CD4-positive, alpha-beta memory T cell (primary cell): ENCODE measurements around the gene ABCC9. TPM values are rescaled to one million over a fixed set of nuclear protein-coding genes. Genes with fewer than 3 reads are reported as not detected.
"Not testable (repeated sequence)": the region's sequence is repeated elsewhere in the genome, so short reads cannot be mapped to it uniquely, and the experiment has no call there.

Source experiments
- CTCF ChIA-PET: fragments of 350-600 bp; sonication (Branson Sonifier 250); formaldehyde crosslinking; loops from one replicate; lab custom pipeline; 2021; ENCODE audit warnings: inconsistent platforms; ENCODE audit not compliant: partially characterized antibody; lab: Charles Lee
- POLR2A ChIA-PET: fragments of 350-600 bp; sonication (Branson Sonifier 250); formaldehyde crosslinking; loops from one replicate; lab custom pipeline; 2021; ENCODE audit not compliant: partially characterized antibody; lab: Charles Lee
- DNase-seq, 5 donors: peaks; one replicate each; pipeline versions ENCODE4 v3.0.0 to v3.0.0-alpha.2; 2020 to 2022; ENCODE audit warnings: mixed read lengths in 1 of 5
- H3K27ac ChIP-seq: one replicate; pipeline ENCODE4 v1.7.0; 2013; ENCODE audit warnings: low read depth, low read length
- H3K27me3 ChIP-seq: 2 replicates; pipeline ENCODE4 v1.7.0; 2013; ENCODE audit warnings: mild to moderate bottlenecking, low read length, moderate library complexity; ENCODE audit not compliant: insufficient read depth
- H3K36me3 ChIP-seq: 2 replicates; pipeline ENCODE4 v1.7.0; 2013; ENCODE audit warnings: mild to moderate bottlenecking, low read length, moderate library complexity; ENCODE audit not compliant: insufficient read depth
- H3K4me1 ChIP-seq: 2 replicates; pipeline ENCODE4 v1.7.0; 2013; ENCODE audit warnings: mild to moderate bottlenecking, low read length, moderate library complexity; ENCODE audit not compliant: insufficient read depth
- H3K4me3 ChIP-seq, 2 donors: one replicate each; pipeline ENCODE4 v1.7.0; 2013; ENCODE audit warnings: low read length in 2 of 2, mild to moderate bottlenecking in 1 of 2
- H3K9me3 ChIP-seq, 2 donors: one replicate each; pipeline ENCODE4 v1.7.0; 2013; ENCODE audit warnings: low read length in 2 of 2, control low read depth in 1 of 2; ENCODE audit not compliant: control insufficient read depth in 1 of 2
- H3K27ac Mint-ChIP-seq, 7 donors: one replicate each; pipeline ENCODE4 v1.8.0; 2020 to 2021; ENCODE audit warnings: mixed read lengths in 7 of 7, mild to moderate bottlenecking in 6 of 7, inconsistent platforms in 3 of 7, moderate library complexity in 3 of 7
- H3K27me3 Mint-ChIP-seq, 2 donors: one replicate each; pipeline ENCODE4 v1.8.0; 2020 to 2021; ENCODE audit warnings: mixed read lengths in 2 of 2
- H3K36me3 Mint-ChIP-seq, 2 donors: one replicate each; pipeline ENCODE4 v1.8.0; 2020 to 2021; ENCODE audit warnings: mixed read lengths in 2 of 2, inconsistent platforms in 1 of 2, mild to moderate bottlenecking in 1 of 2
- H3K4me1 Mint-ChIP-seq, 4 donors: one replicate each; pipeline ENCODE4 v1.8.0; 2020 to 2021; ENCODE audit warnings: mixed read lengths in 4 of 4, mild to moderate bottlenecking in 1 of 4
- H3K4me3 Mint-ChIP-seq, 8 donors: one replicate each; pipeline ENCODE4 v1.8.0; 2020 to 2021; ENCODE audit warnings: mixed read lengths in 8 of 8, mild to moderate bottlenecking in 7 of 8, moderate library complexity in 6 of 8, inconsistent platforms in 3 of 8
- H3K9me3 Mint-ChIP-seq, 8 donors: one replicate each; pipeline ENCODE4 v1.8.0; 2020 to 2021; ENCODE audit warnings: mixed read lengths in 8 of 8, mild to moderate bottlenecking in 5 of 8, inconsistent platforms in 3 of 8, moderate library complexity in 1 of 8
- intact Hi-C: fragments of 100-400 bp; cut with micrococcal nuclease; formaldehyde crosslinking; loops from one replicate; pipeline ENCODE4 v1.15.1; 2023
- polyA plus RNA-seq, 2 donors: library from polyadenylated mRNA; unstranded; fragments of 300-500 nt; fragmentation: Illumina TruSeq; gene quantifications; one replicate each; pipeline ENCODE4 v1.2.3, GENCODE V29; 2021
- total RNA-seq, 2 experiments: library from RNA; stranded (reverse); gene quantifications; one replicate each; pipeline ENCODE4 v1.2.3, GENCODE V29; 2021

Gene ABCC9
- total and polyA plus RNA-seq, 4 experiments from 2014 or later, result not detected

- H3K9me3 Mint-ChIP-seq, result peaks cover 0 to 10% (median 0%) of the 10 kb centered on the region in 8 donors
- Histone ChIP-seq H3K4me1 (no peaks in the 10 kb centered on the region), H3K27ac (no peak overlapping the region), H3K27me3 (no peaks in the 10 kb centered on the region), H3K9me3 (no peaks in the 10 kb centered on the region), H3K36me3 (no peaks in the 10 kb centered on the region), H3K4me3 (no peak overlapping the region)
- DNase-seq, result no peak
- no peaks in the 10 kb centered on the region for H3K4me1 Mint-ChIP-seq
- no peak overlapping the region for H3K4me3 Mint-ChIP-seq
- ChIA-PET CTCF (no interaction called here), POLR2A (no interaction called here)
- H3K36me3 Mint-ChIP-seq, result no peaks in the 10 kb centered on the region
- peaks cover 6 to 16% of the 10 kb centered on the region in 2 donors for H3K27me3 Mint-ChIP-seq
- intact Hi-C loops, result no loop called here
- H3K27ac Mint-ChIP-seq, result no peak overlapping the region
Measured at GRCh38 chr12:21797539-21797938, 143.7 kb downstream of the ABCC9 start.

DNA sequence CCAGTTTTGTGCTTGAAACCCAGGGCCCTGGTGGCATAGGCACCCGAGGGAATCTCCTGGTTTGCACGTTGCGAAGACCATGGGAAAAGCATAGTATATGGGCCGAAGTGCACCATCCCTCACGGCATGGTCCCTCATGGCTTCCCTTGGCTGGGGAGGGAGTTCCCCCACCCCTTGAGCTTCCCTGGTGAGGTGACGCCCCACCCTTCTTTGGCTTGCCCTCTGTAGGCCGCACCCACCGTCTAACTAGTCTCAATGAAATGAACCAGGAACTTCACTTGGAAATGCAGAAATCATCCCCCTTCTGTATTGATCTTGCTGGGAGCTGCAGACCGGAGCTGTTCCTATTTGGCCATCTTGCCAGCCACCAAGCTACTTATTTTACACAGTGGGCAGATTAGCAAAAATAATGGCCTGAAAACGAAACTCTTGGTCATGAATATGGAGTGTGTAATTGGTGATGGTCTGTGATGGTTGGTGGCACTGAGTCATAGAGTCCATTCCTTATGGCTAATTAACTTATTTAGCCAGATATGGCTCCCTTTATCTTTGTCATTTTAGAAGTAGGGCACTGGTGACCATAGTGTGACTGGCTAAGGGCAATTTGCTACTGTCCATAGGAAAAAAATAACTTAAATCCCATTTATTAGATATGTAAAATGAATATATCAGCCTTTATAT is 145.4 kb downstream of the ABCC9 start:
- no peak for DNase-seq
- no peaks in the 10 kb centered on the region for H3K36me3 ChIP-seq
- ChIA-PET POLR2A (no interaction called here), CTCF (no interaction called here)
- H3K4me1 ChIP-seq, result no peaks in the 10 kb centered on the region
- no peaks in the 10 kb centered on the region for H3K9me3 ChIP-seq
- Mint-ChIP-seq H3K36me3 (no peaks in the 10 kb centered on the region), H3K27ac (no peak overlapping the region), H3K4me3 (no peak overlapping the region), H3K27me3 (peaks cover 7 to 20% of the 10 kb centered on the region in 2 donors), H3K9me3 (peaks cover 0 to 11% (median 1%) of the 10 kb centered on the region in 8 donors), H3K4me1 (no peaks in the 10 kb centered on the region)
- no peak overlapping the region for H3K4me3 ChIP-seq
- no peak overlapping the region for H3K27ac ChIP-seq
- no peaks in the 10 kb centered on the region for H3K27me3 ChIP-seq
- intact Hi-C loops, result no loop called here

- H3K4me3 ChIP-seq, H3K4me1 Mint-ChIP-seq, H3K36me3 ChIP-seq, H3K36me3 Mint-ChIP-seq, H3K27me3 ChIP-seq, H3K4me3 Mint-ChIP-seq, DNase-seq, H3K9me3 ChIP-seq, intact Hi-C loops, H3K27ac Mint-ChIP-seq, H3K4me1 ChIP-seq, H3K27ac ChIP-seq: not testable (repeated sequence)
- H3K27me3 Mint-ChIP-seq, result peaks cover 7 to 22% of the 10 kb centered on the region in 2 donors
- POLR2A ChIA-PET, result interaction anchor here (0.6 kb wide), 1 partner anchor 9 kb away, joined by 3 read pairs; no protein-coding TSS in a partner anchor
- peaks cover 0 to 11% (median 3%) of the 10 kb centered on the region in 8 donors for H3K9me3 Mint-ChIP-seq
- CTCF ChIA-PET, result interaction anchor here (1.4 kb wide), 1 partner anchor 97 kb away, joined by 3 read pairs; no protein-coding TSS in a partner anchor
Measured at GRCh38 chr12:21794807-21795595, 146.2 kb downstream of the ABCC9 start.

DNA sequence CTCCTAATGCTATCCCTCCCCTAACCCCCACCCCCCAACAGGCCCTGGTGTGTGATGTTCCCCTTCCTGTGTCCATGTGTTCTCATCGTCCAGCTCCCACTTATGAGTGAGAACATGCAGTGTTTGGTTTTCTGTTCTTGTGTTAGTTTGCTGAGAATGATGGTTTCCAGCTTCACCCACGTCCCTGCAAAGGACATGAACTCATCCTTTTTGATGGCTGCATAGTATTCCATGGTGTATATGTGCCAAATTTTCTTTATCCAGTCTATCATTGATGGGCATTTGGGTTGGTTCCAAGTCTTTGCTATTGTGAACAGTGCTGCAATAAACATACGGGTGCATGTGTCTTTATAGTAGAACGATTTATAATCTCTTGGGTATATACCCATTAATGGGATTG is 151.5 kb downstream of the ABCC9 start:
- CTCF ChIA-PET, H3K27ac ChIP-seq, H3K9me3 ChIP-seq, H3K4me3 ChIP-seq, H3K4me1 ChIP-seq, POLR2A ChIA-PET, H3K4me3 Mint-ChIP-seq, H3K4me1 Mint-ChIP-seq, H3K36me3 Mint-ChIP-seq, H3K27ac Mint-ChIP-seq, intact Hi-C loops, H3K27me3 ChIP-seq, DNase-seq, H3K36me3 ChIP-seq: not testable (repeated sequence)
- H3K9me3 Mint-ChIP-seq, result peaks cover 0 to 11% (median 5%) of the 10 kb centered on the region in 8 donors
- peaks cover 10 to 19% of the 10 kb centered on the region in 2 donors for H3K27me3 Mint-ChIP-seq

DNA sequence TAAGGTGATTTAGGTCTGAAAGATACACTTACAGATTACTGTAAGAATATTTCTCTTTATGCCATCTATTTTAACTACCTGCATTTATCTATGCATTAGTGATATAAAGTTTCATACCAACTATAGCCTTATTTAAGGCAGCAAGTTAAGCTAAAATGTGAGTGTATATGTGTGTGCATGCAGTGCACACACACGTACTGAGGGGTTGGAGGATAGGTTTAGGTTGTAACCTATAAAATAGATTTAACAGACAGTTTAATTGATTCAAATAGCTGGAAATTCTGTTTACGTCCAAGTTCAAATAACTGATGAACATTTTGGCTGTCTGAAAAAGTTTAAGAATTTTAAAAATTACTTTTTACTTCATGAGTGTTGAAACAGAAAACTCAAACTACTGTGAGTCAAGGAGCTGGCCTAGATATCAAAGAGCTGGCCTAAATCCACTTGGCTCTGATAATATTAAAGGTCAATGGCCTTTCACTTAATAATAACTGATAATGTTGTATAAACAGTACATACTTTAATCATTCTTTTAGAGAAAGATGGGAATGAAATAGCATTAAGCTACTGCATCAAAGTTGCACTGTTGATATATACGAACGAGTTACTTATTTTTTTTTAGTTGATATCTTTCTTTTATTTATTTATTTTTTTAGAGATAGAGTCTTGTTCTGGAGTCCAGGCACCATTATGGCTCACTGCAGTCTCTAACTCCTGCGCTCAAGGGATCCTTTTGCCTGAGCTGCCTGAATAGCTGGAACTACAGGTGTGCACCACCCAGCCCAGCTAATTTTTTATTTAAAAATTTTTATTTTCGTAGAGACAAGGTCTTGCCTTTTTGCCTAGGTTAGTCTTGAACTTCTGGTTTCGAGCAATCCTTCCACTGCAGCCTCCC is 152.9 kb downstream of the ABCC9 start:
- DNase-seq, result no peak
- Mint-ChIP-seq H3K27ac (no peak overlapping the region), H3K36me3 (no peaks in the 10 kb centered on the region), H3K27me3 (peaks cover 4 to 13% of the 10 kb centered on the region in 2 donors), H3K4me3 (no peak overlapping the region), H3K9me3 (peaks cover 2 to 7% (median 4%) of the 10 kb centered on the region in 8 donors), H3K4me1 (no peaks in the 10 kb centered on the region)
- no peaks in the 10 kb centered on the region for H3K4me1 ChIP-seq
- no peak overlapping the region for H3K27ac ChIP-seq
- intact Hi-C loops, result no loop called here
- ChIA-PET CTCF (no interaction called here), POLR2A (no interaction called here)
- no peak overlapping the region for H3K4me3 ChIP-seq
- H3K9me3 ChIP-seq, result no peaks in the 10 kb centered on the region
- H3K27me3 ChIP-seq, result no peaks in the 10 kb centered on the region
- H3K36me3 ChIP-seq, result no peaks in the 10 kb centered on the region

DNA sequence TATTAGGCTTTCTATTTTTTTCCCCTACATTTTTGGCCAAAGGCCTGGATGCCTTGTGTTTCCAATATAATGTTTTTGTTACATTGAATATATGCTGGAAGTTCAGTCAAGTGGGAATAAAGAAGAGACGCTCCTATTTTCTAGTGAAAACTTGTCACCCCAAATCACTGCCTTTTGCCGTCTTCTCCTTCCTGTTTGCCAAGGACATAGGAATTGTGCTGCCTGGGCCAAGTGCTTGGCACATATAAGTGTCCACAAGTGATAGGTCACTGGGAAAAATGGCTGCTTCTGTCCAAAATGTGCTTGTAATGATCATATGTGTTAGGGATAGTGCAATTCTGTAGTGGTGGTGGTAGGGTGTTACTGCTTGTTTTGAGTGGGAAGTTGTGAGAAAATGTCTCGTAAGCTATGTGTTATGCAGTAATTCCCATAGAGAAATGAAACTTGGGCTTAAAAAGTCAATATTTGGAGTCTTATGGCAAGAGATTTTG is 155.1 kb downstream of the ABCC9 start:
- Histone ChIP-seq H3K4me1 (no peaks in the 10 kb centered on the region), H3K36me3 (no peaks in the 10 kb centered on the region), H3K9me3 (no peaks in the 10 kb centered on the region), H3K27ac (no peak overlapping the region), H3K27me3 (no peaks in the 10 kb centered on the region), H3K4me3 (no peak overlapping the region)
- peaks cover 0 to 5% (median 4%) of the 10 kb centered on the region in 8 donors for H3K9me3 Mint-ChIP-seq
- no peaks in the 10 kb centered on the region for H3K4me1 Mint-ChIP-seq
- no peak overlapping the region for H3K27ac Mint-ChIP-seq
- POLR2A ChIA-PET, result interaction anchor here (0.6 kb wide), 1 partner anchor 9 kb away, joined by 3 read pairs; no protein-coding TSS in a partner anchor
- peaks cover 3% of the 10 kb centered on the region in 2 donors for H3K27me3 Mint-ChIP-seq
- no peaks in the 10 kb centered on the region for H3K36me3 Mint-ChIP-seq
- H3K4me3 Mint-ChIP-seq, result no peak overlapping the region
- CTCF ChIA-PET, result no interaction called here
- no peak for DNase-seq
- intact Hi-C loops, result no loop called here

GRCh38 chr12:21782723-21783122 is 158.5 kb downstream of the ABCC9 start:
- H3K27me3 Mint-ChIP-seq, POLR2A ChIA-PET, H3K4me3 Mint-ChIP-seq: not testable (repeated sequence)

More at GRCh38 chr12:21782723-21783122, 158.5 kb downstream of the ABCC9 start:
- H3K27ac ChIP-seq, H3K36me3 ChIP-seq, H3K9me3 ChIP-seq, H3K36me3 Mint-ChIP-seq, H3K4me1 Mint-ChIP-seq, CTCF ChIA-PET, H3K9me3 Mint-ChIP-seq, H3K4me1 ChIP-seq, DNase-seq, intact Hi-C loops, H3K27ac Mint-ChIP-seq, H3K4me3 ChIP-seq, H3K27me3 ChIP-seq: not testable (repeated sequence)
